HG03025 (cell line): ENCODE results near the gene UBP1.
"Not testable (repeated sequence)": the region's sequence is repeated elsewhere in the genome, so short reads cannot be mapped to it uniquely, and the experiment has no call there.

Experiments used
- ATAC-seq: cut with Tn5 transposase; IDR thresholded peaks from one replicate; pipeline ENCODE4 v1.9.1; 2021; ENCODE audit warnings: mild to moderate bottlenecking, moderate library complexity; ENCODE audit not compliant: unreplicated experiment, low FRiP score

UBP1 gene

GRCh38 chr3:33438284-33438668 lies 1.9 kb downstream of the UBP1 start:
- ATAC-seq: no peak

GRCh38 chr3:33437556-33438283 lies 2.5 kb downstream of the UBP1 start:
- no peak for ATAC-seq

- ATAC-seq: no peak
These were observed 6.4 kb downstream of the UBP1 start for GRCh38 chr3:33433843-33434242.

GRCh38 chr3:33430571-33430970 lies 9.6 kb downstream of the UBP1 start:
- ATAC-seq: no peak

DNA sequence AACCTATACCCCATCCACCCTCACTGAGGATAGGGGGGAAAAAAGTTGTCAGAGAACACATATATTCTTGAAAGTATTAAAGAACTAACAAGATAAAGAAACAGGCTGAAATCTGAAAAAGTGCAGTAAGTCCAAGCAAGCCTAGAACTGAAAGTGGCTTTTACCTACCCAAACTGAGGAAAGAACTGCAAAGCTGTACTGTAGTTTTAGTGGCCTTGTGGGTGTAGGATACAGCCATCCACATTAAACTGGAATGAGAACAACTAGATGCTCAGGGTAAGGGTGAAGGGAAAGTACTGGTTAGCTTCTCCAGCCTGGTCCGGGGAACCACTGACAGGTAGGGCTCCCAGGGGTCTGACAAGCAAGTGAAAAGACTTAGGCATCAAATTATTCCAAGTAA lies 10.1 kb downstream of the UBP1 start:
- no peak for ATAC-seq

GRCh38 chr3:33429306-33429705 lies 10.9 kb downstream of the UBP1 start:
- ATAC-seq: not testable (repeated sequence)

DNA sequence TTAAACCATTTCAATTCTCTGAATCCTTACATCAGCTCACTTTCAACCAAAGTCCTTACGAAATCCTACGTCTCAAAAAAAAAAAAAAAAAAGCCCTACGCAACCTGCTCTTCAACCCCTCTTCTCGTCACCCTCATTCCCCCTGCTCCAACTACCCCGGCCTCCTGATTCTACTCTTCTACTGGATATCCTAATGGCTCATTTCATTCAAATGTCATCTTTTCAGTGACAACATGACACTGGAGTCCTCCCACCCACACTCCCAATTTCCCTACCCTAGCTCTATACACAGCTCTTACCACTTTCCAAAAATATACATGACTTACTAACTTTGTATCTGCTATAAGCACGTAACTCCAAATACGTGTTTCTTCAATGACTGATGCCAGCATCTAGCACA lies 11.5 kb downstream of the UBP1 start:
- no peak for ATAC-seq

- ATAC-seq: no peak
These were observed 13.4 kb downstream of the UBP1 start for GRCh38 chr3:33426630-33427317.

- ATAC-seq: no peak
These were observed 14.1 kb downstream of the UBP1 start for GRCh38 chr3:33426068-33426467.

- no peak for ATAC-seq
These were observed 14.8 kb downstream of the UBP1 start for GRCh38 chr3:33425453-33425852.

GRCh38 chr3:33424606-33425452 lies 15.4 kb downstream of the UBP1 start:
- ATAC-seq: no peak

DNA sequence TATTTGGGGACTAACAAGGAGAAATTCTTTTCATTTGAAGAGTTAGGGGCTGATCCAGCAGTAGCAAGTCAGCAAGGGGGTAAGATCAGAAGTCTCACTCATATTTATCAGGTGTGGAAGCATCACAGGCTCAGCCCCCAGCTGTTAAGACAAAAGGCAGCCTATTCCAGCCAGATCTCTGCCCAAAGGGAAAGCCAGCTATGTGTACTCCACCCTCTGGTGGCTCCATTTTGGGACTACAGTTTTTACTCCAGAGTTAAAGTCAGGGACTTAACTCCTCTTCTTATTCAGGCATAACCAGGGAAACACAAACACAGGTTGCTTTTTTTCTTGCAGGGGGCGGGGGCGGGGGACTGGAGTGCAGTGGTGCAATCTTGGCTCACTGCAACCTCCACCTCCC lies 19.2 kb downstream of the UBP1 start:
- no peak for ATAC-seq

GRCh38 chr3:33419948-33420347 lies 20.3 kb downstream of the UBP1 start:
- no peak for ATAC-seq

DNA sequence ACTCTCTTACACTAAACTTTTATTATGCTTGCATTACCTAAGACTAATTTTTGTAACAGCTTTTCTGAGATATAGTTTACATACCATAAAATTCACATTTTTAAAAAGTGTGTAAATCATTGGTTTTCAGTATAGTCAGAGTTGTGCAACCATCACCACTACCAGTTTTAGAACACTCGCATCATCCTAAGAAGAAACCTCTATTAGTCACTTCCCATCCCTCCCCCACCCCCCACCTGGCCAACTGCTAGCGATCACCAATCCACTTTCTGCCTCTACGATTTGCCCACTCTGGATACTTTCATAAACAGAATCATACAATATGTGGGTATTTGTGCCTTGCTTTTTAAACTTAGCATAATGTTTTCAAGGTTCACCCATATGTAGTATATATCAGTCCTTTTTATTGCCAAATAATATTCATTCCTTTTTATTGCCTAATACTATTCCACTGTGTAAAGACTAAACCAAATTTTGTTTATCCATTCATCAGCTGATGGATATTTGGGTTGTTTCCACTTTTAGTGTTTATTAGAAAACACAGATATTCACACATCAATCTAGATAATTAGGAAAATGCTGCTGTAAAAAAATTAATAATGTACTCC lies 23.0 kb downstream of the UBP1 start:
- ATAC-seq: no peak

GRCh38 chr3:33410816-33411215 lies 29.4 kb downstream of the UBP1 start:
- ATAC-seq: not testable (repeated sequence)

DNA sequence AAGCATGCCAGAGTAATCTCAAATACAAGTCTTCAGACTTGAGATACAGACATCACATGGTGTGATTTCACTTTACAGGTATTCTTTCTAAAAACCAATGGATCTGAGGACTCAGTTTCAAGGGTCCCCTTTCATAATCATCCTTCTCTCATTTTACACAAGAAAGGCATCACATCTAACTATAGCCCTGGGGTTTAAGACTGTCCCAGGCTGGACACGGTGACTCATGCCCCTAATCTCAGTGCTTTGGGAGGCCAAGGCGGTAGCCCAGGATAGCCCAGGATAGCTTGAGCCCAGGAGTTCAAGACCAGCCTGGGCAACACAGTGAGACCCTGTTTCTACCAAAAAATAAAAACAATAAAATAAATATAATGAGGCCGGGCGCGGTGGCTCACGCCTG lies 36.4 kb downstream of the UBP1 start:
- ATAC-seq: no peak

DNA sequence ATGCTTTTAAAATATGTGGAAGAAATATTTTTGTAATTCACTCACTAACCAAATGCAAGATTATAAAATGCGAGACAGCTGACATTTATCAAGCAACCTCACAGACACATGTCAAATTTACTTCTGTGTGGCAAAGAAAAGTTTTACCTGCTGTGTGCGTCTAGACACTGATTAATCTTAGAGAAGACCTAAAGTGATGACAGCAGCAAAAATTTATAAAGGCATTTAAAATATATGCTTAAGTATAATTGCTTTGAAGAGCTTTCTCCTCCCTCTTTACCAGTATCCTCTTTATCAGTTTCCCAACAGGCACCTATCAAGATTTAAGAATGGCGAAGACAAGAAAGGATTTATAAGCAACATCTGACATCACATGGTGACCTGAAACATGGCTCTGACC lies 37.3 kb downstream of the UBP1 start:
- ATAC-seq: no peak

- no peak for ATAC-seq
These were observed 38.4 kb downstream of the UBP1 start for GRCh38 chr3:33401781-33402180.

- ATAC-seq: no peak
These were observed 41.8 kb downstream of the UBP1 start for GRCh38 chr3:33398410-33398809.

- no peak for ATAC-seq
These were observed 44.3 kb downstream of the UBP1 start for GRCh38 chr3:33395900-33396299.
